ENCODE measurements around the gene PACS1. TPM values are rescaled to one million over a fixed set of nuclear protein-coding genes. Genes with fewer than 3 reads are reported as not detected.

PACS1 gene
- total RNA-seq, 1 donor, result 66.7 TPM

- Histone ChIP-seq H3K4me1 (ENCODE audit: insufficient read depth, low read length) (peaks cover 11% of the 10 kb centered on the region), H3K4me3 (ENCODE audit: low read length) (no peak overlapping the region), H3K9me3 (ENCODE audit: low read depth, low read length) (no peaks in the 10 kb centered on the region), H3K27me3 (ENCODE audit: insufficient read depth, low read length) (no peaks in the 10 kb centered on the region)
Measured at GRCh38 chr11:66218846-66219620, 149.0 kb downstream of the PACS1 start.

GRCh38 chr11:66219846-66220565 lies 149.9 kb downstream of the PACS1 start:
- no peaks in the 10 kb centered on the region for H3K27me3 ChIP-seq (ENCODE audit: insufficient read depth, low read length)
- peaks cover 11% of the 10 kb centered on the region for H3K4me1 ChIP-seq (ENCODE audit: insufficient read depth, low read length)
- H3K4me3 ChIP-seq (ENCODE audit: low read length), result no peak overlapping the region
- no peaks in the 10 kb centered on the region for H3K9me3 ChIP-seq (ENCODE audit: low read depth, low read length)

- Histone ChIP-seq H3K27me3 (ENCODE audit: insufficient read depth, low read length) (no peaks in the 10 kb centered on the region), H3K4me1 (ENCODE audit: insufficient read depth, low read length) (peaks cover 11% of the 10 kb centered on the region), H3K4me3 (ENCODE audit: low read length) (no peak overlapping the region), H3K9me3 (ENCODE audit: low read depth, low read length) (no peaks in the 10 kb centered on the region)
Measured at GRCh38 chr11:66220566-66220935, 150.5 kb downstream of the PACS1 start.

GRCh38 chr11:66221012-66221411 lies 150.9 kb downstream of the PACS1 start:
- H3K9me3 ChIP-seq (ENCODE audit: low read depth, low read length), result no peaks in the 10 kb centered on the region
- H3K4me1 ChIP-seq (ENCODE audit: insufficient read depth, low read length), result peaks cover 11% of the 10 kb centered on the region
- no peaks in the 10 kb centered on the region for H3K27me3 ChIP-seq (ENCODE audit: insufficient read depth, low read length)
- no peak overlapping the region for H3K4me3 ChIP-seq (ENCODE audit: low read length)

GRCh38 chr11:66221726-66222236 lies 151.7 kb downstream of the PACS1 start:
- Histone ChIP-seq H3K27me3 (ENCODE audit: insufficient read depth, low read length) (no peaks in the 10 kb centered on the region), H3K4me1 (ENCODE audit: insufficient read depth, low read length) (peaks cover 11% of the 10 kb centered on the region), H3K4me3 (ENCODE audit: low read length) (no peak overlapping the region), H3K9me3 (ENCODE audit: low read depth, low read length) (no peaks in the 10 kb centered on the region)

- no peaks in the 10 kb centered on the region for H3K9me3 ChIP-seq (ENCODE audit: low read depth, low read length)
- peaks cover 11% of the 10 kb centered on the region for H3K4me1 ChIP-seq (ENCODE audit: insufficient read depth, low read length)
- H3K27me3 ChIP-seq (ENCODE audit: insufficient read depth, low read length), result no peaks in the 10 kb centered on the region
- H3K4me3 ChIP-seq (ENCODE audit: low read length), result no peak overlapping the region
Measured at GRCh38 chr11:66222358-66223149, 152.5 kb downstream of the PACS1 start.

GRCh38 chr11:66224226-66224855 lies 154.3 kb downstream of the PACS1 start:
- Histone ChIP-seq H3K9me3 (ENCODE audit: low read depth, low read length) (no peaks in the 10 kb centered on the region), H3K4me1 (ENCODE audit: insufficient read depth, low read length) (peaks cover 11% of the 10 kb centered on the region), H3K27me3 (ENCODE audit: insufficient read depth, low read length) (no peaks in the 10 kb centered on the region), H3K4me3 (ENCODE audit: low read length) (no peak overlapping the region)

GRCh38 chr11:66225066-66225465 lies 155.0 kb downstream of the PACS1 start:
- peaks cover 11% of the 10 kb centered on the region for H3K4me1 ChIP-seq (ENCODE audit: insufficient read depth, low read length)
- H3K27me3 ChIP-seq (ENCODE audit: insufficient read depth, low read length), result no peaks in the 10 kb centered on the region
- no peak overlapping the region for H3K4me3 ChIP-seq (ENCODE audit: low read length)
- no peaks in the 10 kb centered on the region for H3K9me3 ChIP-seq (ENCODE audit: low read depth, low read length)

- H3K4me1 ChIP-seq (ENCODE audit: insufficient read depth, low read length), result peaks cover 11% of the 10 kb centered on the region
- no peaks in the 10 kb centered on the region for H3K27me3 ChIP-seq (ENCODE audit: insufficient read depth, low read length)
- H3K4me3 ChIP-seq (ENCODE audit: low read length), result no peak overlapping the region
- H3K9me3 ChIP-seq (ENCODE audit: low read depth, low read length), result no peaks in the 10 kb centered on the region
Measured at GRCh38 chr11:66226101-66226500, 156.0 kb downstream of the PACS1 start.

- peaks cover 3% of the 10 kb centered on the region for H3K4me1 ChIP-seq (ENCODE audit: insufficient read depth, low read length)
- H3K4me3 ChIP-seq (ENCODE audit: low read length), result no peak overlapping the region
- H3K9me3 ChIP-seq (ENCODE audit: low read depth, low read length), result no peaks in the 10 kb centered on the region
- no peaks in the 10 kb centered on the region for H3K27me3 ChIP-seq (ENCODE audit: insufficient read depth, low read length)
Measured at GRCh38 chr11:66227700-66228099, 157.6 kb downstream of the PACS1 start.

- Histone ChIP-seq H3K4me1 (ENCODE audit: insufficient read depth, low read length) (no peaks in the 10 kb centered on the region), H3K9me3 (ENCODE audit: low read depth, low read length) (no peaks in the 10 kb centered on the region), H3K4me3 (ENCODE audit: low read length) (no peak overlapping the region), H3K27me3 (ENCODE audit: insufficient read depth, low read length) (no peaks in the 10 kb centered on the region)
Measured at GRCh38 chr11:66228521-66228920, 158.4 kb downstream of the PACS1 start.

- Histone ChIP-seq H3K4me3 (ENCODE audit: low read length) (no peak overlapping the region), H3K27me3 (ENCODE audit: insufficient read depth, low read length) (no peaks in the 10 kb centered on the region), H3K9me3 (ENCODE audit: low read depth, low read length) (no peaks in the 10 kb centered on the region), H3K4me1 (ENCODE audit: insufficient read depth, low read length) (no peaks in the 10 kb centered on the region)
Measured at GRCh38 chr11:66230156-66230555, 160.1 kb downstream of the PACS1 start.

GRCh38 chr11:66230978-66231377 lies 160.9 kb downstream of the PACS1 start:
- H3K4me1 ChIP-seq (ENCODE audit: insufficient read depth, low read length), result no peaks in the 10 kb centered on the region
- H3K4me3 ChIP-seq (ENCODE audit: low read length), result no peak overlapping the region
- no peaks in the 10 kb centered on the region for H3K27me3 ChIP-seq (ENCODE audit: insufficient read depth, low read length)
- no peaks in the 10 kb centered on the region for H3K9me3 ChIP-seq (ENCODE audit: low read depth, low read length)

- Histone ChIP-seq H3K4me1 (ENCODE audit: insufficient read depth, low read length) (no peaks in the 10 kb centered on the region), H3K27me3 (ENCODE audit: insufficient read depth, low read length) (no peaks in the 10 kb centered on the region), H3K9me3 (ENCODE audit: low read depth, low read length) (no peaks in the 10 kb centered on the region), H3K4me3 (ENCODE audit: low read length) (no peak overlapping the region)
Measured at GRCh38 chr11:66231561-66231960, 161.5 kb downstream of the PACS1 start.

GRCh38 chr11:66232769-66233168 lies 162.7 kb downstream of the PACS1 start:
- Histone ChIP-seq H3K4me3 (ENCODE audit: low read length) (no peak overlapping the region), H3K27me3 (ENCODE audit: insufficient read depth, low read length) (no peaks in the 10 kb centered on the region), H3K4me1 (ENCODE audit: insufficient read depth, low read length) (no peaks in the 10 kb centered on the region), H3K9me3 (ENCODE audit: low read depth, low read length) (no peaks in the 10 kb centered on the region)

All from mononuclear cell (primary cell).